PC-9 (cell line): ENCODE measurements around the gene ADAM23. TPM values are rescaled to one million over a fixed set of nuclear protein-coding genes. Genes with fewer than 3 reads are reported as not detected.

Experiments
- BruUV-seq: library from RNA; stranded (reverse); fragments of 400-500 nt; replicated peaks from 2 replicates; lab custom pipeline; 2021; lab: Mats Ljungman, UMichigan
- CTCF ChIA-PET: fragments of 300-600 bp; sonication (Branson Sonifier 250); formaldehyde crosslinking; loops from one replicate; lab custom pipeline; 2022; ENCODE audit warnings: antibody characterized with exemption; lab: Charles Lee
- POLR2A ChIA-PET: fragments of 300-600 bp; sonication (Branson Sonifier 250); formaldehyde crosslinking; loops from one replicate; lab custom pipeline; 2022; ENCODE audit warnings: antibody characterized with exemption; ENCODE audit not compliant: unreplicated experiment; lab: Charles Lee
- DNase-seq, 2 experiments: peaks; one replicate each; pipeline versions ENCODE4 v3.0.0 to v3.0.0-alpha.2; 2015 to 2022; ENCODE audit warnings: mixed read lengths in 1 of 2
- H2AFZ ChIP-seq: fragments of 200-600 bp; sonication (generic); 2 replicates; pipeline ENCODE4 v1.8.1; 2017; ENCODE audit warnings: antibody characterized with exemption
- H3F3A ChIP-seq: fragments of 200-600 bp; sonication (generic); 2 replicates; pipeline ENCODE4 v1.8.1; 2017; ENCODE audit warnings: antibody characterized with exemption, mild to moderate bottlenecking, low read depth; ENCODE audit not compliant: insufficient read depth
- H3K27ac ChIP-seq: fragments of 200-600 bp; sonication (generic); 2 replicates; pipeline ENCODE4 v1.6.1; 2016; ENCODE audit warnings: mixed run types
- H3K27me3 ChIP-seq: fragments of 200-600 bp; sonication (generic); 2 replicates; pipeline ENCODE4 v1.6.1; 2016; ENCODE audit warnings: low read depth, mixed run types; ENCODE audit not compliant: insufficient read depth
- H3K36me3 ChIP-seq: fragments of 200-600 bp; sonication (generic); 2 replicates; pipeline ENCODE4 v1.6.1; 2016; ENCODE audit warnings: low read depth, mixed run types
- H3K4me1 ChIP-seq: fragments of 200-600 bp; sonication (generic); replicated peaks from 2 replicates; pipeline ENCODE4 v1.6.1; 2016; ENCODE audit warnings: mixed run types; ENCODE audit not compliant: insufficient read depth
- H3K4me2 ChIP-seq: fragments of 200-600 bp; sonication (generic); 2 replicates; pipeline ENCODE4 v1.6.1; 2017; ENCODE audit warnings: mixed run types
- H3K4me3 ChIP-seq: fragments of 200-600 bp; sonication (generic); 2 replicates; pipeline ENCODE4 v1.6.1; 2016; ENCODE audit warnings: mixed run types
- H3K79me2 ChIP-seq: fragments of 200-600 bp; sonication (generic); 2 replicates; pipeline ENCODE4 v1.6.1; 2017; ENCODE audit warnings: low read depth, mixed run types
- H3K9me2 ChIP-seq: fragments of 200-600 bp; sonication (generic); 2 replicates; pipeline ENCODE4 v1.8.1; 2017; ENCODE audit warnings: mild to moderate bottlenecking; ENCODE audit not compliant: insufficient read depth
- H3K9me3 ChIP-seq: fragments of 200-600 bp; sonication (generic); 2 replicates; pipeline ENCODE4 v1.8.1; 2016; ENCODE audit warnings: low read depth; ENCODE audit not compliant: insufficient read depth
- H4K20me1 ChIP-seq: fragments of 200-600 bp; sonication (generic); 2 replicates; pipeline ENCODE4 v1.8.1; 2017; ENCODE audit not compliant: insufficient read depth
- CTCF ChIP-seq: fragments of 200-600 bp; sonication (generic); conservative IDR thresholded peaks from 2 replicates; pipeline ENCODE4 v1.6.1; 2017; ENCODE audit warnings: mixed run types, antibody characterized with exemption, mild to moderate bottlenecking, moderate library complexity
- EZH2 ChIP-seq: fragments of 200-600 bp; sonication (generic); IDR thresholded peaks from 2 replicates; pipeline ENCODE4 v1.8.0; 2017; ENCODE audit warnings: antibody characterized with exemption, low read depth
- intact Hi-C: fragments of 100-400 bp; cut with micrococcal nuclease; formaldehyde crosslinking; loops from one replicate; pipeline ENCODE4 v1.10.0; 2022; ENCODE audit not compliant: unreplicated experiment
- total RNA-seq: library from RNA; stranded (reverse); gene quantifications from 2 replicates; pipeline ENCODE4 v1.2.3, GENCODE V29; 2021

Gene ADAM23
- total RNA-seq, 1 experiment from 2014 or later: 12.0 TPM

GRCh38 chr2:206408323-206409320 is 34.7 kb upstream of the ADAM23 start:
- CTCF ChIA-PET: no interaction called here
- Histone ChIP-seq H3K36me3 (no peaks in the 10 kb centered on the region), H3K4me1 (no peaks in the 10 kb centered on the region), H3K27ac (no peak overlapping the region), H3K27me3 (no peaks in the 10 kb centered on the region), H3K9me3 (no peaks in the 10 kb centered on the region), H3K4me3 (no peak overlapping the region), H3K9me2 (no peaks in the 10 kb centered on the region), H4K20me1 (no peaks in the 10 kb centered on the region), H3K79me2 (no peaks in the 10 kb centered on the region), H3F3A (no peaks in the 10 kb centered on the region), H2AFZ (no peak overlapping the region), H3K4me2 (no peak overlapping the region)
- intact Hi-C loops: no loop called here
- DNase-seq: no peak
- TF ChIP-seq CTCF (no peak), EZH2 (no peak)
- no TSS peak for BruUV-seq
- POLR2A ChIA-PET: no interaction called here

- CTCF ChIA-PET: no interaction called here
- Histone ChIP-seq H3K4me1 (no peaks in the 10 kb centered on the region), H3K79me2 (no peaks in the 10 kb centered on the region), H3K9me3 (no peaks in the 10 kb centered on the region), H3K27ac (no peak overlapping the region), H3K27me3 (no peaks in the 10 kb centered on the region), H3K36me3 (no peaks in the 10 kb centered on the region), H4K20me1 (no peaks in the 10 kb centered on the region), H3K9me2 (no peaks in the 10 kb centered on the region), H2AFZ (no peak overlapping the region), H3K4me3 (no peak overlapping the region), H3F3A (no peaks in the 10 kb centered on the region), H3K4me2 (no peak overlapping the region)
- TF ChIP-seq EZH2 (no peak), CTCF (no peak)
- DNase-seq: no peak
- POLR2A ChIA-PET: no interaction called here
- no TSS peak for BruUV-seq
- intact Hi-C loops: no loop called here
These were observed 32.6 kb upstream of the ADAM23 start for GRCh38 chr2:206410714-206411113.

- Histone ChIP-seq H2AFZ (no peak overlapping the region), H3K27ac (no peak overlapping the region), H3K4me2 (no peak overlapping the region), H3K4me3 (no peak overlapping the region), H3K36me3 (no peaks in the 10 kb centered on the region), H3K27me3 (no peaks in the 10 kb centered on the region), H3K9me2 (no peaks in the 10 kb centered on the region), H4K20me1 (no peaks in the 10 kb centered on the region), H3K79me2 (no peaks in the 10 kb centered on the region), H3F3A (no peaks in the 10 kb centered on the region), H3K4me1 (no peaks in the 10 kb centered on the region), H3K9me3 (no peaks in the 10 kb centered on the region)
- no TSS peak for BruUV-seq
- POLR2A ChIA-PET: no interaction called here
- TF ChIP-seq CTCF (no peak), EZH2 (no peak)
- intact Hi-C loops: no loop called here
- DNase-seq: peak in 1 of 2 experiments; percentile 1
- CTCF ChIA-PET: interaction anchor here (0.7 kb wide), 1 partner anchor 38 kb away, joined by 4 read pairs; no protein-coding TSS in a partner anchor
These were observed 27.6 kb upstream of the ADAM23 start for GRCh38 chr2:206415618-206416243.
